GM10248 (cell line): ENCODE measurements around the gene FGD3.

Experiments
- CTCF ChIA-PET: fragments of 300-600 bp; sonication (Branson Sonifier 250); formaldehyde crosslinking; extraction: SDS; loops from one replicate; lab custom pipeline; 2021; ENCODE audit warnings: antibody characterized with exemption; lab: Yijun Ruan, JAX
- POLR2A ChIA-PET: fragments of 350-650 bp; sonication (Branson Sonifier 250); formaldehyde crosslinking; extraction: SDS; loops from one replicate; lab custom pipeline; 2020; ENCODE audit warnings: antibody characterized with exemption; lab: Yijun Ruan, JAX
- DNase-seq: peaks from one replicate; pipeline ENCODE4 v3.0.0; 2012; ENCODE audit errors: extremely low spot score
- TF ChIP-seq, protein P1 (sequence below): IDR thresholded peaks from 2 replicates; pipeline ENCODE4 v1.5.1; 2012; ENCODE audit warnings: mild to moderate bottlenecking, low read depth; ENCODE audit errors: extremely low read depth, missing control alignments, control extremely low read depth

Gene FGD3

DNA sequence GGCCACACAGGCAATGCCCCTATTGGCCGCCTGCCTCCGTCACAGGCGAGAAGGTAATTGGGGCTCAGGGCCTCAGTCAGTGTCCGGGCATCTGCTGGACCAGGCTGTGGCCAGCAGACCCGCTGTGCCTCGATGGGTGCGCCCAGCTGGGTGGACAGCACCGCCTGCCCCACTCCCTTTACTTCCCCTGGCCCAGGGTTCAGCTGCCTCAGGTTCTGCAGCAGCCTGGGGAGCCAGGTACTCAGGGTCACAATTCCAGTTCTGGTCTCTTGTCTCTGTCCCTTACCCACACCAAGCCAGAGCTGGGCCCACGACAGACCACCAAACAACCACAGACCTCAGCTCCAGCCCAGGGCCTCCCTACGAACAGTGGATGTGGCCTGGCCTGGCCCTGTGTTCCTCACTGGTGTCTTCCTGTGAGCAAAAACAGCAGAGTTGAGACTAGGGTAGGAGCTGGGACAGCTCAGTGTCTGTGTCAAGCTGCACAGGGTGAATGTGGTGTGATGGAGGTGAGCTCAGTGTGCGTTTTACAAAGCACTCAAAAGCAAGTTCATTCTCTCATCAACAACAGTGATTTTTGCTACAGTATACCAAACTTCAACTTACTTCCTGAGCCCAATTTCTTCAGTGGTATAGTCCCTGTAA, 77.8 kb downstream of the FGD3 start:
- ChIA-PET CTCF (interaction anchor here (1.0 to 6.0 kb wide), 4 partner anchors 10 to 34 kb away, joined by 3 to 28 read pairs (median 7); no protein-coding TSS in a partner anchor), POLR2A (no interaction called here)
- TF ChIP-seq, protein P1, sequence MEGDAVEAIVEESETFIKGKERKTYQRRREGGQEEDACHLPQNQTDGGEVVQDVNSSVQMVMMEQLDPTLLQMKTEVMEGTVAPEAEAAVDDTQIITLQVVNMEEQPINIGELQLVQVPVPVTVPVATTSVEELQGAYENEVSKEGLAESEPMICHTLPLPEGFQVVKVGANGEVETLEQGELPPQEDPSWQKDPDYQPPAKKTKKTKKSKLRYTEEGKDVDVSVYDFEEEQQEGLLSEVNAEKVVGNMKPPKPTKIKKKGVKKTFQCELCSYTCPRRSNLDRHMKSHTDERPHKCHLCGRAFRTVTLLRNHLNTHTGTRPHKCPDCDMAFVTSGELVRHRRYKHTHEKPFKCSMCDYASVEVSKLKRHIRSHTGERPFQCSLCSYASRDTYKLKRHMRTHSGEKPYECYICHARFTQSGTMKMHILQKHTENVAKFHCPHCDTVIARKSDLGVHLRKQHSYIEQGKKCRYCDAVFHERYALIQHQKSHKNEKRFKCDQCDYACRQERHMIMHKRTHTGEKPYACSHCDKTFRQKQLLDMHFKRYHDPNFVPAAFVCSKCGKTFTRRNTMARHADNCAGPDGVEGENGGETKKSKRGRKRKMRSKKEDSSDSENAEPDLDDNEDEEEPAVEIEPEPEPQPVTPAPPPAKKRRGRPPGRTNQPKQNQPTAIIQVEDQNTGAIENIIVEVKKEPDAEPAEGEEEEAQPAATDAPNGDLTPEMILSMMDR: no peak
- DNase-seq: no peak

DNA sequence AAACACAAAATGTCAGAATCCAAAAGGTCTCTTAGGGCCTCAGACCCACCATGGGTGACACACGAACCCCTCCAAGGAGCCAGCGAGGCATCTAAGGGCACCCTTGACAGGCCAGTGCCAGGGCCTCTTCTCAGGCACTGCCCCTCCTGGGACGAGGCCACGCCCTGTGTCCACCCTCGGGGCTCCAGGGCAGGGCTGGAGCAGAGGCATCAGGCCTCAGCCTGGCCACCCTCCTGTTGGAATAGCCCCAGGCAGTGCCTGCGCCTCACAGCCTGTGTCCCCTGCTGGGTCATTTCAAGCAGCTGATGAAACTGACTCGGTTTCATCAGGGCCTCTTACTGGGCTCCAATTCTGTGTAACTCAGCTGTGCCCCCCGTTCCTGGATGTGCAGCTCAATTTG, 78.4 kb downstream of the FGD3 start:
- POLR2A ChIA-PET: no interaction called here
- TF ChIP-seq, protein P1: no peak
- no peak for DNase-seq
- CTCF ChIA-PET: interaction anchor here (1.0 to 6.0 kb wide), 4 partner anchors 11 to 33 kb away, joined by 3 to 28 read pairs (median 7); no protein-coding TSS in a partner anchor

DNA sequence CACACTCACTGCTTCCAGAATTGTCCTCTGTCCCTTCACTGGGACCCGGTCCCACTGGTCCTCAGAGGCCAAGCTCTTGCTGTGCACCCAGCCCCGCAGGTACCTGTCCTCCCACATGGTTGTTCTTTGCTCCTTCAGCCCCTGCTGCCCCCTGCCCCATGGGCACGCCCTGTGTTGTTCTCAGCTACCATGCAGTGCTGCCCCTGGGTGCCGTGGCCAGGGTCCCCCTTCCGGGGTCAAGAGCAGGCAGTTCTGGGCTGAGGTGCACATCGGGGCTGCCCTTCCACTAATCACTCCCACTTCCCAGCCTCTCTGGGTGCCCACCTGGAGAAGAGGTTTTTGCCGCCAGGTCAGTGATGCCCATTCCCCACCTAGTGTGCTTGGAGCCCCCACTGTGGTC, 79.3 kb downstream of the FGD3 start:
- ChIA-PET CTCF (interaction anchor here (2.2 to 6.0 kb wide), 3 partner anchors 12 to 24 kb away, joined by 5 to 28 read pairs (median 9); no protein-coding TSS in a partner anchor), POLR2A (no interaction called here)
- no peak for DNase-seq
- TF ChIP-seq, protein P1: no peak

DNA sequence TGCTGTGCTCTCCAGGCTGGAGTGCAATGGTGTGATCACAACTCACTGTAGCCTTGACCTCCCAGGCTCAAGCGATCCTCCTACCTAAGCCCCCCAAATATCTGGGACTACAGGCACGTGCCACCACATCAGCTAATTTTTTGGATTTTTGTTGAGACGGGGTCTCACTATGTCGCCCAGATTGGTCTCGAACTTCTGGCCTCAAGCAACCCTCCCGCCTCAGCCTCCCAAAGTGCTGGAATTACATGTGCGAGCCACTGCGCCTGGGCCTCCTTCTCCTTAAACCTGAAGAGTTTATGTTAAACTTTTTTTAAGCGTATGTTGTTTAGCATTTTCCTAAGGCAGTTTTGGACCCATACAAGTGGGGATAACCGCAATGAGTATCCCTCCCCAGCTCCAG, 80.4 kb downstream of the FGD3 start:
- ChIA-PET POLR2A (no interaction called here), CTCF (interaction anchor here (6.0 kb wide), 1 partner anchor 25 kb away, joined by 28 read pairs; no protein-coding TSS in a partner anchor)
- no peak for DNase-seq
- TF ChIP-seq, protein P1: no peak

DNA sequence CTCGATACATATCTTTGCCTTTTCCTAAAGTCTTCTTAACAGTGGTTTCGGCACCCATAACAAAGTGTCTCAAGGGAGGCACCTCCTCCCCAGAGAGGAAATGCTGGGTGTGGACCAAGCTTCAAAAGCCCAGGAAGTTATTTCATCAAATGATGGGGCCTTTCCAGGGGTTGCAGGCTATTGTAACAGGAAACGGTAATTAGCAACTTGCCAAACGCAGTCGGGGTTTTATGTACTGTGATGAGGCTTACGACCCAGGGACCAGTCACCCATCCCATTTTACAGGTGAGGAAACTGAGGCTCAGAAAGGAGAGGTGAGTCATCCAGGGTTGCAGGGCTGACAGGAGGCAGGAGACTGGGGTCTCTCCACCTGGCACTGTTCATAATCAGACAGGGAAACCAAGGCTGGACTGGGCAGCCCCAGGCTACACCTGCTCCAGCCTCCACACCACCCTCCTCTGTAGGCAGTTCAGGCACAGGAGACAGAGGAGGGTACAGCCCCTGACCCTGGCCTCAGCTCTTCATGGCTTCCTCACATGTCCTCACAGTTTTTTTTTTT, 81.2 kb downstream of the FGD3 start:
- ChIA-PET POLR2A (no interaction called here), CTCF (interaction anchor here (1.5 to 6.0 kb wide), 2 partner anchors 12 to 26 kb away, joined by 4 to 28 read pairs; no protein-coding TSS in a partner anchor)
- peak; percentile 54 for DNase-seq
- TF ChIP-seq, protein P1: no peak

DNA sequence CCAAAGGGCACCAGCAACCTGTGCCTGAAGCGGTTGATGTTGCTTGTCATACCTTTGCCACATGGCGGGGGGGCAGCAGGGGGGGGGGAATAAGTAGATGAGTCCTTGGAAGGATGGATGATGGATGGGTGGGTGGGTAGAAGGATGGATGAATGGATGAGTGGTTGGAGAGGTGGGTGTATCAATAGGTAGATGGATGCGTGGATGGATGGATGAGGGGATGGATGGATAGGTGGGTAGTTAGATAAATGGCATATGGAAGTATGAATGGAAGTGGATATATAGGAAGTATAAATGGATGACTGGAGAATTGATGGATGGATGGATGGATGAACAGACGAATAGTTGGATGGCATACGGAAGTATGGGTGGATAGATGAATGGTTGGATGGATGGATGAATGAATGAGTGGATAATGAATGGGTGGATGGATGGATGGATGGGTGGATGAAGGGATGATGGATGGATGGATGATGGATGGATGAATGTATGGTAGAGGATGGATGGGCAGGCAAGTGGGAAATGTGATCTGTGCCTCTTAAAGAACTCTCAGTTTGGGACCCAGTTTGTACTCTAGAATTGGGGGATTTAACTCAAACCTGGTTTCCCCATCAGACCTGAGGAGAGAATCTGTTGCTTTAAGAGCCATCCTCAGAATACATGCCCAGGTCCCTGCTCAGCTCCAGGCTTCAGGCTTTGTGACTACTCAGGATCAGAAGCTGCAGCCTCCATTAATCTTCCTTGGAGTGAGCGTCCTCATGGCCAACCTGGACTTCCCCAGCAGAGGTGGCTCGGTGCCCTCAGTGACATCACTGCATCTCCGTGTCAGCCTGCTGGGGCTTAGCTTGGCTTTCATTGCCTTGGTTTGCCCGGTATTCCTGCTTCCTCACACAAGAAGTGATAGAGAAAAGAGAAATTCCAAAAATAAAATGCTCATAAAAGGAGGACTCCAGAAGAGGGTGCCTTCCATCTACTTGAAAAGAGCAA, 83.6 kb downstream of the FGD3 start:
- TF ChIP-seq, protein P1: no peak
- ChIA-PET POLR2A (no interaction called here), CTCF (no interaction called here)
- DNase-seq: no peak
